ENCODE results near the gene S100A9.

- TF ChIP-seq CTCF (conservative IDR thresholded peaks at IDR 0.05; ENCODE audit: low read depth, low read length): no peak
- TF ChIP-seq RAD21 (IDR thresholded peaks at IDR 0.05; ENCODE audit: low read length): no peak
- no peak for TF ChIP-seq POLR2A (IDR thresholded peaks at IDR 0.05; ENCODE audit: low read depth, low read length)
- no peak for TF ChIP-seq CEBPB (IDR thresholded peaks at IDR 0.05; ENCODE audit: low read depth, low read length)
- TF ChIP-seq MAZ (IDR thresholded peaks at IDR 0.05; ENCODE audit: borderline replicate concordance, low read depth, low read length): no peak
- no peak for TF ChIP-seq BHLHE40 (IDR thresholded peaks at IDR 0.05; ENCODE audit: low read depth, low read length)
These were observed 35.1 kb upstream of the S100A9 start for GRCh38 chr1:153322568-153322967.
